ENCODE results near the gene CPT1B.

GRCh38 chr22:50526108-50526833 lies 52.0 kb downstream of the CPT1B start:
- no peak for TF ChIP-seq YY1 (IDR thresholded peaks at IDR 0.05; ENCODE audit: insufficient read depth, insufficient read length)
- TF ChIP-seq SUZ12 (IDR thresholded peaks at IDR 0.05; ENCODE audit: extremely low read depth, insufficient read depth, insufficient read length), result no peak
- no peak for TF ChIP-seq ZNF274 (IDR thresholded peaks at IDR 0.05; ENCODE audit: low read depth, low read length)

Measured in NT2/D1 (cell line).